Cardiac fibroblast (primary cell): ENCODE data around the gene GPATCH2L.
A peak's percentile ranks its signal among the peaks of the same experiment; 100 is the strongest.

Experiments
- DNase-seq, 2 donors: peaks; one replicate each; pipeline versions ENCODE4 v3.0.0 to v3.0.0-alpha.2; 2010; ENCODE audit warnings: low read depth in 2 of 2
- H3K4me3 ChIP-seq, 2 donors: replicated peaks in 1 of 2; 1 replicate in 1 of 2; 2 replicates in 1 of 2; pipeline ENCODE4 v1.5.1; 2011; ENCODE audit warnings: low read depth in 2 of 2, low read length in 2 of 2, mild to moderate bottlenecking in 2 of 2, moderate library complexity in 1 of 2
- CTCF ChIP-seq: IDR thresholded peaks from one replicate; pipeline ENCODE4 v1.5.1; 2011; ENCODE audit warnings: low read depth, mild to moderate bottlenecking, low read length, inconsistent platforms

Gene GPATCH2L

GRCh38 chr14:76212242-76212641 is 60.5 kb downstream of the GPATCH2L start:
- DNase-seq, result no peak
- no peak overlapping the region for H3K4me3 ChIP-seq
- TF ChIP-seq CTCF, result no peak

GRCh38 chr14:76217179-76217578 is 65.5 kb downstream of the GPATCH2L start:
- H3K4me3 ChIP-seq, result no peak overlapping the region
- TF ChIP-seq CTCF, result no peak
- DNase-seq, result no peak

GRCh38 chr14:76218662-76219061 is 66.9 kb downstream of the GPATCH2L start:
- H3K4me3 ChIP-seq, result no peak overlapping the region
- no peak for DNase-seq
- TF ChIP-seq CTCF, result no peak

GRCh38 chr14:76219873-76220272 is 68.2 kb downstream of the GPATCH2L start:
- no peak for TF ChIP-seq CTCF
- no peak for DNase-seq
- no peak overlapping the region for H3K4me3 ChIP-seq

GRCh38 chr14:76227450-76228050 is 75.8 kb downstream of the GPATCH2L start:
- TF ChIP-seq CTCF, result no peak
- DNase-seq, result peak; percentile 58 to 76
- no peak overlapping the region for H3K4me3 ChIP-seq

- DNase-seq, result no peak
- no peak for TF ChIP-seq CTCF
Measured at GRCh38 chr14:76228138-76228537, 76.4 kb downstream of the GPATCH2L start.

GRCh38 chr14:76232800-76233199 is 81.1 kb downstream of the GPATCH2L start:
- no peak for DNase-seq
- H3K4me3 ChIP-seq, result no peak overlapping the region
- no peak for TF ChIP-seq CTCF

More at GRCh38 chr14:76228138-76228537, 76.4 kb downstream of the GPATCH2L start:
- H3K4me3 ChIP-seq, result no peak overlapping the region
